GM10248 (cell line): ENCODE results near the gene DNAH6.
A peak's percentile ranks its signal among the peaks of the same experiment; 100 is the strongest.

Source experiments
- CTCF ChIA-PET: fragments of 300-600 bp; sonication (Branson Sonifier 250); formaldehyde crosslinking; extraction: SDS; loops from one replicate; lab custom pipeline; 2021; ENCODE audit warnings: antibody characterized with exemption; lab: Yijun Ruan, JAX
- POLR2A ChIA-PET: fragments of 350-650 bp; sonication (Branson Sonifier 250); formaldehyde crosslinking; extraction: SDS; loops from one replicate; lab custom pipeline; 2020; ENCODE audit warnings: antibody characterized with exemption; lab: Yijun Ruan, JAX
- DNase-seq: peaks from one replicate; pipeline ENCODE4 v3.0.0; 2012; ENCODE audit errors: extremely low spot score
- CTCF ChIP-seq: IDR thresholded peaks from 2 replicates; pipeline ENCODE4 v1.5.1; 2012; ENCODE audit warnings: mild to moderate bottlenecking, low read depth; ENCODE audit errors: extremely low read depth, missing control alignments, control extremely low read depth

Gene DNAH6

GRCh38 chr2:84855731-84856130 is 339.4 kb downstream of the DNAH6 start:
- CTCF ChIA-PET: interaction anchor here (1.2 kb wide), 1 partner anchor 10 kb away, joined by 3 read pairs; no protein-coding TSS in a partner anchor
- POLR2A ChIA-PET: no interaction called here
- no peak for TF ChIP-seq CTCF
- no peak for DNase-seq

- no peak for DNase-seq
- no peak for TF ChIP-seq CTCF
- ChIA-PET POLR2A (no interaction called here), CTCF (interaction anchor here (1.2 to 1.4 kb wide), 2 partner anchors 68 to 115 kb away, joined by 3 read pairs; no protein-coding TSS in a partner anchor)
Observed at GRCh38 chr2:84856787-84857186, 340.5 kb downstream of the DNAH6 start.

- CTCF ChIA-PET: interaction anchor here (1.0 to 1.4 kb wide), 5 partner anchors 11 to 365 kb away, joined by 3 to 4 read pairs (median 3); no protein-coding TSS in a partner anchor
Observed at GRCh38 chr2:84857566-84857965, 341.3 kb downstream of the DNAH6 start.

GRCh38 chr2:84858123-84858522 is 341.8 kb downstream of the DNAH6 start:
- TF ChIP-seq CTCF: peak; percentile 24
- ChIA-PET CTCF (interaction anchor here (1.0 to 1.4 kb wide), 6 partner anchors 11 to 365 kb away, joined by 3 to 4 read pairs (median 3); no protein-coding TSS in a partner anchor), POLR2A (no interaction called here)
- DNase-seq: no peak

More at GRCh38 chr2:84857566-84857965, 341.3 kb downstream of the DNAH6 start:
- TF ChIP-seq CTCF: no peak
- POLR2A ChIA-PET: no interaction called here
- DNase-seq: no peak

- ChIA-PET POLR2A (no interaction called here), CTCF (interaction anchor here (1.1 kb wide), 2 partner anchors 114 to 366 kb away, joined by 3 to 4 read pairs; no protein-coding TSS in a partner anchor)
- TF ChIP-seq CTCF: no peak
Observed at GRCh38 chr2:84858937-84859336, 342.6 kb downstream of the DNAH6 start.

GRCh38 chr2:84861539-84861938 is 345.2 kb downstream of the DNAH6 start:
- TF ChIP-seq CTCF: no peak
- POLR2A ChIA-PET: no interaction called here
- CTCF ChIA-PET: interaction anchor here (0.8 to 2.2 kb wide), 5 partner anchors 10 to 64 kb away, joined by 3 to 8 read pairs (median 5); no protein-coding TSS in a partner anchor
- no peak for DNase-seq

More at GRCh38 chr2:84858937-84859336, 342.6 kb downstream of the DNAH6 start:
- DNase-seq: no peak
